HEK293T (cell line): ENCODE data around the gene ITGB6.

Experiments
- ARNT ChIP-seq: fragments of 450-650 bp; IDR thresholded peaks from 2 replicates; pipeline ENCODE4 v1.6.1; 2017; ENCODE audit warnings: mild to moderate bottlenecking
- CTBP1 ChIP-seq: fragments of 450-650 bp; IDR thresholded peaks from 2 replicates; pipeline ENCODE4 v1.6.1; 2016; ENCODE audit warnings: borderline replicate concordance
- ELF4 ChIP-seq: fragments of 450-650 bp; IDR thresholded peaks from 2 replicates; pipeline ENCODE4 v1.6.1; 2017; ENCODE audit warnings: antibody characterized with exemption
- FOXK2 ChIP-seq: fragments of 450-650 bp; IDR thresholded peaks from 2 replicates; pipeline ENCODE4 v1.6.1; 2016; ENCODE audit warnings: mild to moderate bottlenecking
- FOXM1 ChIP-seq: fragments of 450-650 bp; IDR thresholded peaks from 2 replicates; pipeline ENCODE4 v1.6.1; 2017; ENCODE audit warnings: mild to moderate bottlenecking, borderline replicate concordance
- LEF1 ChIP-seq: fragments of 450-650 bp; IDR thresholded peaks from 2 replicates; pipeline ENCODE4 v1.6.1; 2017; ENCODE audit warnings: mild to moderate bottlenecking, borderline replicate concordance
- SP1 ChIP-seq: fragments of 450-650 bp; IDR thresholded peaks from 2 replicates; pipeline ENCODE4 v1.6.1; 2017
- SUZ12 ChIP-seq: fragments of 450-650 bp; IDR thresholded peaks from 2 replicates; pipeline ENCODE4 v1.6.1; 2016; ENCODE audit warnings: mild to moderate bottlenecking

GRCh38 chr2:160092445-160092844 lies 107.6 kb downstream of the ITGB6 start:
- no peak for TF ChIP-seq FOXK2
- no peak for TF ChIP-seq SUZ12
- TF ChIP-seq LEF1 = no peak
- TF ChIP-seq ELF4 = no peak
- no peak for TF ChIP-seq SP1
- no peak for TF ChIP-seq CTBP1
- TF ChIP-seq ARNT = no peak
- TF ChIP-seq FOXM1 = no peak
